Upper lobe of left lung (tissue), 6 donors: ENCODE data around the gene OR6A2. TPM values are rescaled to one million over a fixed set of nuclear protein-coding genes. Genes with fewer than 3 reads are reported as not detected.
"Not testable (repeated sequence)": the region's sequence is repeated elsewhere in the genome, so short reads cannot be mapped to it uniquely, and the experiment has no call there.

ENCODE experiments used
- ATAC-seq, 2 donors: fragments of 200-7000 bp; cut with Tn5 transposase; one replicate each; pipeline ENCODE4 v1.9.1; 2022; ENCODE audit warnings: mild to moderate bottlenecking in 2 of 2, moderate library complexity in 2 of 2; ENCODE audit not compliant: low FRiP score in 2 of 2
- DNase-seq, 2 donors: peaks; one replicate each; pipeline ENCODE4 v3.0.0-alpha.2; 2019 to 2020
- H3K27ac ChIP-seq, 4 donors: fragments of 200-600 bp; sonication (generic); one replicate each; pipeline ENCODE4 v1.5.1; 2016 to 2019
- H3K27me3 ChIP-seq, 4 donors: fragments of 200-600 bp; sonication (generic); one replicate each; pipeline ENCODE4 v1.5.1; 2017 to 2019
- H3K36me3 ChIP-seq, 4 donors: fragments of 200-600 bp; sonication (generic); one replicate each; pipeline ENCODE4 v1.5.1; 2016 to 2019
- H3K4me1 ChIP-seq, 4 donors: fragments of 200-600 bp; sonication (generic); one replicate each; pipeline ENCODE4 v1.5.1; 2018 to 2019
- H3K4me3 ChIP-seq, 4 donors: fragments of 200-600 bp; sonication (generic); one replicate each; pipeline ENCODE4 v1.5.1; 2017 to 2019; ENCODE audit warnings: mild to moderate bottlenecking in 2 of 4, moderate library complexity in 1 of 4
- H3K9me3 ChIP-seq, 4 donors: fragments of 200-600 bp; sonication (generic); one replicate each; pipeline ENCODE4 v1.5.1; 2018 to 2019
- EP300 ChIP-seq, 4 donors: sonication (generic); formaldehyde crosslinking; IDR thresholded peaks; one replicate each; pipeline ENCODE4 v1.5.1; 2017; ENCODE audit warnings: antibody characterized with exemption in 4 of 4, control low read depth in 2 of 4
- POLR2A ChIP-seq, 4 donors: fragments of 450-650 bp; IDR thresholded peaks; one replicate each; pipeline ENCODE4 v1.5.1; 2016 to 2017; ENCODE audit warnings: antibody characterized with exemption in 4 of 4, mild to moderate bottlenecking in 2 of 4
- POLR2AphosphoS5 ChIP-seq, 2 donors: sonication (generic); formaldehyde crosslinking; IDR thresholded peaks; one replicate each; pipeline ENCODE4 v1.5.1; 2017; ENCODE audit warnings: antibody characterized with exemption in 2 of 2
- WGBS, 2 donors: methylation state at CpG; one replicate each; pipeline ENCODE4 v1.1.5; 2017 to 2018; 5-methylcytosine and 5-hydroxymethylcytosine counted together
- total RNA-seq, 6 donors: library from RNA; depleted of rRNA in 4 of 6; stranded (reverse); fragments of >200 nt in 4 of 6; gene quantifications; one replicate each; pipeline versions ENCODE4 v1.1.0 to v1.2.1, GENCODE V29; 2016 to 2021
- TF ChIP-seq, protein P1 (sequence below), 6 experiments: fragments of 450-650 bp in 4 of 6; fragments of 200-600 bp in 2 of 6; sonication (generic) in 2 of 6; IDR thresholded peaks; one replicate each; pipeline ENCODE4 v1.5.1; 2016 to 2019; ENCODE audit warnings: antibody characterized with exemption in 6 of 6
- donor health status: DM: no; HTN: no; CAD: no; lungs with moderate emphysema.
- donor health status: DM: no; HTN: yes; CAD: no; lungs with severe emphysema.

Gene OR6A2
- total RNA-seq, 6 donors from 2014 or later = 0.06 to 1.0 (median 0.15) TPM; not detected in 1

DNA sequence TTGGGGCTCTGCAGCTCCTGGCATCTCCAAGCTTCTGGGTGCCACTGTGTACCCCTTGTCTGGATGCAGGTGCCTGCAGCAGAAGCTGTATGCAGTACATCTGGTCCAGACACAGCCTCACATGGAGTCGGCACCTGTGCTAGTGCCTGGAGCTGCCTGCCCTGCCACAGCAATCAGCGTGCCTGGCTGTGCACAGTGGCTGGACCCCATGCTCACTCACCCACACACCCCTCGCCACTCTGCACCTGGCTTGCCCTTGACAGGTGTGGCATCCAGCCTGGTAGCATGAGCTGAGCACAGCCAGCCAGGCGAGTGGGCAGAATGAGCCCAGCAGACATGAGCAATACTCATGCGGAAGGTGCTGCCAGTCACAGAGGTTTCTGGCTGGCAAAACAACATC is 19.5 kb upstream of the OR6A2 start:
- no peak for ATAC-seq
- TF ChIP-seq EP300 (IDR thresholded peaks at IDR 0.05) (no peak), POLR2AphosphoS5 (IDR thresholded peaks at IDR 0.05) (no peak), POLR2A (IDR thresholded peaks at IDR 0.05) (no peak)
- TF ChIP-seq, protein P1, sequence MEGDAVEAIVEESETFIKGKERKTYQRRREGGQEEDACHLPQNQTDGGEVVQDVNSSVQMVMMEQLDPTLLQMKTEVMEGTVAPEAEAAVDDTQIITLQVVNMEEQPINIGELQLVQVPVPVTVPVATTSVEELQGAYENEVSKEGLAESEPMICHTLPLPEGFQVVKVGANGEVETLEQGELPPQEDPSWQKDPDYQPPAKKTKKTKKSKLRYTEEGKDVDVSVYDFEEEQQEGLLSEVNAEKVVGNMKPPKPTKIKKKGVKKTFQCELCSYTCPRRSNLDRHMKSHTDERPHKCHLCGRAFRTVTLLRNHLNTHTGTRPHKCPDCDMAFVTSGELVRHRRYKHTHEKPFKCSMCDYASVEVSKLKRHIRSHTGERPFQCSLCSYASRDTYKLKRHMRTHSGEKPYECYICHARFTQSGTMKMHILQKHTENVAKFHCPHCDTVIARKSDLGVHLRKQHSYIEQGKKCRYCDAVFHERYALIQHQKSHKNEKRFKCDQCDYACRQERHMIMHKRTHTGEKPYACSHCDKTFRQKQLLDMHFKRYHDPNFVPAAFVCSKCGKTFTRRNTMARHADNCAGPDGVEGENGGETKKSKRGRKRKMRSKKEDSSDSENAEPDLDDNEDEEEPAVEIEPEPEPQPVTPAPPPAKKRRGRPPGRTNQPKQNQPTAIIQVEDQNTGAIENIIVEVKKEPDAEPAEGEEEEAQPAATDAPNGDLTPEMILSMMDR (IDR thresholded peaks at IDR 0.05) = no peak
- Histone ChIP-seq H3K27ac (no peak overlapping the region), H3K9me3 (peaks cover 0 to 4% (median 2%) of the 10 kb centered on the region in 4 donors), H3K36me3 (no peaks in the 10 kb centered on the region), H3K4me1 (no peaks in the 10 kb centered on the region), H3K4me3 (no peak overlapping the region), H3K27me3 (no peaks in the 10 kb centered on the region)
- peak in 1 of 2 donors; percentile 39 for DNase-seq
- WGBS, 2 donors = 82 to 100% methylated on average over 1 to 5 of the region's 5 CpGs

DNA sequence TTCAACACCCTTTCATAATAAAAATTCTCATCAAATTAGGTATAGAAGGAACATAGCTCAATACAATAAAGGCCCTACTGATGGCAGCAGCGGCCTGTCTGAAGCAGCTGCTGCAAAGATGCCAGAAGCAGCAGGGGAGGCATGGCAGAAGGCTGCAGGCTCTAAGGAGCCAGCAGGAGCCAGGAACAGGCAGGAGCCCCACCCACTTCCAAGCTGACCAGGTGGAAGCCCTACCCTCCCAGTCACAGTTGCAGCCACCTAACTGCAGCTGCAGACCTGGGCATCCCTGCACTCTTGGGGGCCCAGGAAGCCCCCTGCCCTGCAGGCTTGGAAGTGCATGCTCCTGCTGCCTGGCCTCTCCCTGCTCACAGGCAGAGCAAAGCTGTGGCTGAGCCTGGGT is 18.2 kb upstream of the OR6A2 start:
- Histone ChIP-seq H3K27ac (no peak overlapping the region), H3K27me3 (no peaks in the 10 kb centered on the region), H3K4me1 (no peaks in the 10 kb centered on the region), H3K36me3 (no peaks in the 10 kb centered on the region), H3K9me3 (peaks cover 0 to 4% (median 2%) of the 10 kb centered on the region in 4 donors), H3K4me3 (no peak overlapping the region)
- DNase-seq (no peak), ATAC-seq (no peak)
- 67 to 88% methylated on average over 1 of the region's 1 CpG for WGBS, 2 donors
- TF ChIP-seq EP300 (IDR thresholded peaks at IDR 0.05) = no peak

DNA sequence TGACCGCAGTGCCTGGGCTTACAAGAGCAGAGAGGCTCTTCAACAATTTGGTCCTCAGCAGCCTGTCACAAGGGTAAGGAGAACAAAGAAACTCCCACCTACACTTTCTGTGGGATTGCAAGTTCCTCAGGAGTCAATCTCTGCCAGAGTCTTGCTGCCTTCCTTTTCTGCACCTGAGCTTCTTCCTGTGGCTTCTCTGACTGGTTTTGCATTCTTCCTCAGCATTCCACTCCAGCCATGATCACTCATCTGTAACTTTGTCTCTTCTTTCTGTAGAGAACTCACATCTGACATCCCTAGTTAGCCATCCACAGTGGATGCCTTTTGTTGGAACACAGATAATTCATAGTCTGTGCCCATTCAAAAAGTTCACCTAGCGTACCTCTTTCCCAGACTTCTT is 14.2 kb upstream of the OR6A2 start:
- TF ChIP-seq EP300 (IDR thresholded peaks at IDR 0.05) (no peak), POLR2A (IDR thresholded peaks at IDR 0.05) (no peak), POLR2AphosphoS5 (IDR thresholded peaks at IDR 0.05) (no peak)
- TF ChIP-seq, protein P1 (IDR thresholded peaks at IDR 0.05) = no peak
- Histone ChIP-seq H3K9me3 (no peaks in the 10 kb centered on the region), H3K36me3 (no peaks in the 10 kb centered on the region), H3K27me3 (no peaks in the 10 kb centered on the region), H3K4me3 (no peak overlapping the region), H3K27ac (no peak overlapping the region), H3K4me1 (no peaks in the 10 kb centered on the region)
- ATAC-seq (no peak), DNase-seq (no peak)
- WGBS, 2 donors = 58 to 72% methylated on average over 2 of the region's 2 CpGs

DNA sequence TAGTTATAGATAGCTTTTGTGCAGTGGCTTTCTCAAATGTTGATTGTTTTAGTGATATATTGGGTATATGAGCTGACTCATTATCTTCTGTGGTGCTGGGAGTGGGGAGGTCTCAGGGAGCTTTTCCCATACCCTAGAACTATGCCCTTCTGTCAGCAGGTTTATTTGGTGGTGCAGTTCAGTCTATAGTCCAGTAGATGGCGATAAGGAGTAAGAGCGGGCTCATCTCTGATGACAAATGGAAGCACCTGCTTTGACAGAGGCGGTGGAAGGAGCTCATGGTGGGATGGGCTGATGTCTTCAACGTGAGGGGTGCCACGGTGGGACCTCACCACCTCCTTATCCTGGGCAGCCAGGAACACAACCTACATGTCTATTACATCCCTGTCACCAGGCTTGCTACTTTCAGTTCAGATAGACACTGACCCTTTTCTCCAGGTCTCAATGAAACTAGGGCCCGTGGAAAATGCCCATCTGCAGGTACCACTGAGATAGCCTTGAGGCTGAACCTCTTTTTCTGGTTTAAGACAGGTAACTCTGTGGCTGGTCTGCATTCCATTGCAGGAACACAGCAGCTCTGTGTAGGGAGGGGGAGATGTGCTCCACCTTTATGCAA is 13.0 kb upstream of the OR6A2 start:
- no peak overlapping the region for H3K27ac ChIP-seq
- peak; percentile 75 to 87 for ATAC-seq
- no peaks in the 10 kb centered on the region for H3K4me1 ChIP-seq
- H3K9me3 ChIP-seq = no peaks in the 10 kb centered on the region
- no peak for TF ChIP-seq POLR2AphosphoS5 (IDR thresholded peaks at IDR 0.05)
- TF ChIP-seq POLR2A (IDR thresholded peaks at IDR 0.05) = no peak
- TF ChIP-seq, protein P1 (IDR thresholded peaks at IDR 0.05) = peak; percentile 54 to 87 (median 68)
- no peak for TF ChIP-seq EP300 (IDR thresholded peaks at IDR 0.05)
- no peak overlapping the region for H3K4me3 ChIP-seq
- no peaks in the 10 kb centered on the region for H3K27me3 ChIP-seq
- WGBS, 2 donors = 12 to 18% methylated on average over 6 of the region's 6 CpGs
- no peak for DNase-seq
- no peaks in the 10 kb centered on the region for H3K36me3 ChIP-seq

DNA sequence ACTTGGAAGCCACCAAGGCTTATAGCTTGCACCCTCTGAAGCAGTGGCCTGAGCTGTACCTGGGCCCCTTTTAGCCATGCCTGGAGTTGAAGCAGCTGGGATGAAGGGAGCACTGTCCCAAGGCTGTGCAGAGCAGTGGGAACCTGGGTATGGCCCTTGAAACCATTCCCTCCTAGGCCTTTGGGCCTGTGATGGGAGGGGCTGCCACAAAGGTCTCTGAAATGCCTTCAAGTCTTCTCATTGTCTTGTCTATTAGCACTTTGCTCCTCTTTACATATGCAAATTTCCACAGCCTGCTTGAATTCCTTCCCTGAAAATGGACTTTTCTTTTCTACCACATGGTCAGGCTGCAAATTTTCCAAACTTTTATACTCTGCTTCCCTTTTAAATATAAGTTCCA is 1.6 kb upstream of the OR6A2 start:
- H3K27ac ChIP-seq, H3K36me3 ChIP-seq, H3K4me1 ChIP-seq, H3K27me3 ChIP-seq, DNase-seq, H3K9me3 ChIP-seq, ATAC-seq, H3K4me3 ChIP-seq: not testable (repeated sequence)

DNA sequence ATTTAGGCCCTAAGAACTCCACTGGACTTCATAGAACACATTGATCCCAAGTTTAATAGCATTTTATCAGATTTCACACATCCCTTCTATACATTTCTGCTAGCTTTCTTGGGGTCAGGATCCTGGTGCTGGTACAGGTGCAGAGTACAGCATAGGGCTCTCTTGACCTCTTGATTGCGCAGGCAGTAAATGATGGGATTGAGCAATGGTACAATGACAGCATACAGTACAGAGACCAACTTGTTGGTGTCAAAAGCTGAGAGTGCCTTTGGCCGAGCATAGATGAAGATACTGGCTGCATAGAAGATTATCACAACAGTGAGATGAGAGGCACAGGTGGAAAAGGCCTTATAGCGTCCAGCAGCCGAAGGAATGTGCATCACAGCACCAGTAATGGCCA is 4.8 kb downstream of the OR6A2 start:
- Histone ChIP-seq H3K4me1 (no peaks in the 10 kb centered on the region), H3K27me3 (no peaks in the 10 kb centered on the region), H3K27ac (no peak overlapping the region), H3K4me3 (no peak overlapping the region), H3K36me3 (no peaks in the 10 kb centered on the region), H3K9me3 (no peaks in the 10 kb centered on the region)
- WGBS, 2 donors = 92 to 96% methylated on average over 4 of the region's 4 CpGs
- DNase-seq = no peak
- no peak for TF ChIP-seq POLR2AphosphoS5 (IDR thresholded peaks at IDR 0.05)
- TF ChIP-seq EP300 (IDR thresholded peaks at IDR 0.05) = no peak
- TF ChIP-seq, protein P1 (IDR thresholded peaks at IDR 0.05) = no peak
- no peak for TF ChIP-seq POLR2A (IDR thresholded peaks at IDR 0.05)
- no peak for ATAC-seq
